ENCODE data around the gene COBL.

The COBL gene

GRCh38 chr7:51303142-51303525, 13.5 kb downstream of the COBL start:
- no peaks in the 10 kb centered on the region for H3K79me2 ChIP-seq (ENCODE audit: control insufficient read depth, low read length)
- H3F3A ChIP-seq (ENCODE audit: control insufficient read depth, insufficient read depth), result no peaks in the 10 kb centered on the region
- H3K9me3 ChIP-seq (ENCODE audit: control insufficient read depth, insufficient read depth, low read length), result peaks cover 2% of the 10 kb centered on the region; the same call in 1 of the 2 replicates
- no peak overlapping the region for H3K4me3 ChIP-seq (ENCODE audit: low read length)
- H3K4me2 ChIP-seq (ENCODE audit: low read length), result no peak overlapping the region
- TF ChIP-seq CTCF (IDR thresholded peaks at IDR 0.05; ENCODE audit: low read depth, low read length, poor library complexity, severe bottlenecking) (no peak), EZH2phosphoT487 (IDR thresholded peaks at IDR 0.05; ENCODE audit: borderline replicate concordance, low read length) (no peak)
- no peak overlapping the region for H3K27ac ChIP-seq (ENCODE audit: low read depth, low read length)
- H3K27me3 ChIP-seq (ENCODE audit: control insufficient read depth, low read length), result no peaks in the 10 kb centered on the region
- no peaks in the 10 kb centered on the region for H3K36me3 ChIP-seq (ENCODE audit: control insufficient read depth, low read length)
- no peaks in the 10 kb centered on the region for H3K4me1 ChIP-seq (ENCODE audit: control insufficient read depth, low read length)
- no peaks in the 10 kb centered on the region for H4K20me1 ChIP-seq (ENCODE audit: control insufficient read depth, insufficient read depth, low read depth, low read length)
- H3K9me2 ChIP-seq (replicated peaks; ENCODE audit: control insufficient read depth, low read length), result no peaks in the 10 kb centered on the region

GRCh38 chr7:51301806-51302205, 14.8 kb downstream of the COBL start:
- no peak overlapping the region for H3K4me2 ChIP-seq (ENCODE audit: low read length)
- no peaks in the 10 kb centered on the region for H3K79me2 ChIP-seq (ENCODE audit: control insufficient read depth, low read length)
- peaks cover 2% of the 10 kb centered on the region; the same call in 1 of the 2 replicates for H3K9me3 ChIP-seq (ENCODE audit: control insufficient read depth, insufficient read depth, low read length)
- TF ChIP-seq EZH2phosphoT487 (IDR thresholded peaks at IDR 0.05; ENCODE audit: borderline replicate concordance, low read length) (no peak), CTCF (IDR thresholded peaks at IDR 0.05; ENCODE audit: low read depth, low read length, poor library complexity, severe bottlenecking) (no peak)
- H3K27ac ChIP-seq (ENCODE audit: low read depth, low read length), result no peak overlapping the region
- no peaks in the 10 kb centered on the region for H3K27me3 ChIP-seq (ENCODE audit: control insufficient read depth, low read length)
- no peaks in the 10 kb centered on the region for H3F3A ChIP-seq (ENCODE audit: control insufficient read depth, insufficient read depth)
- H3K4me1 ChIP-seq (ENCODE audit: control insufficient read depth, low read length), result no peaks in the 10 kb centered on the region
- no peaks in the 10 kb centered on the region for H3K9me2 ChIP-seq (replicated peaks; ENCODE audit: control insufficient read depth, low read length)
- no peaks in the 10 kb centered on the region for H3K36me3 ChIP-seq (ENCODE audit: control insufficient read depth, low read length)
- H4K20me1 ChIP-seq (ENCODE audit: control insufficient read depth, insufficient read depth, low read depth, low read length), result no peaks in the 10 kb centered on the region
- H3K4me3 ChIP-seq (ENCODE audit: low read length), result no peak overlapping the region

GRCh38 chr7:51300762-51301674, 15.6 kb downstream of the COBL start:
- TF ChIP-seq EZH2phosphoT487 (IDR thresholded peaks at IDR 0.05; ENCODE audit: borderline replicate concordance, low read length) (no peak), CTCF (IDR thresholded peaks at IDR 0.05; ENCODE audit: low read depth, low read length, poor library complexity, severe bottlenecking) (no peak)
- peaks cover 2% of the 10 kb centered on the region; the same call in 1 of the 2 replicates for H3K9me3 ChIP-seq (ENCODE audit: control insufficient read depth, insufficient read depth, low read length)
- H3F3A ChIP-seq (ENCODE audit: control insufficient read depth, insufficient read depth), result no peaks in the 10 kb centered on the region
- no peaks in the 10 kb centered on the region for H3K36me3 ChIP-seq (ENCODE audit: control insufficient read depth, low read length)
- no peaks in the 10 kb centered on the region for H3K27me3 ChIP-seq (ENCODE audit: control insufficient read depth, low read length)
- H3K9me2 ChIP-seq (replicated peaks; ENCODE audit: control insufficient read depth, low read length), result no peaks in the 10 kb centered on the region
- no peaks in the 10 kb centered on the region for H3K79me2 ChIP-seq (ENCODE audit: control insufficient read depth, low read length)
- no peak overlapping the region for H3K27ac ChIP-seq (ENCODE audit: low read depth, low read length)
- H3K4me1 ChIP-seq (ENCODE audit: control insufficient read depth, low read length), result no peaks in the 10 kb centered on the region
- H3K4me2 ChIP-seq (ENCODE audit: low read length), result no peak overlapping the region
- H4K20me1 ChIP-seq (ENCODE audit: control insufficient read depth, insufficient read depth, low read depth, low read length), result no peaks in the 10 kb centered on the region
- H3K4me3 ChIP-seq (ENCODE audit: low read length), result no peak overlapping the region
